ENCODE measurements around the gene HOXD12.
A peak's percentile ranks its signal among the peaks of the same experiment; 100 is the strongest.

Gene HOXD12

GRCh38 chr2:176080540-176081375 lies 18.8 kb upstream of the HOXD12 start:
- DNase-seq (ENCODE audit: low spot score): no peak

GRCh38 chr2:176081376-176081836 lies 18.2 kb upstream of the HOXD12 start:
- no peak for DNase-seq (ENCODE audit: low spot score)

GRCh38 chr2:176081837-176082524 lies 17.6 kb upstream of the HOXD12 start:
- DNase-seq (ENCODE audit: low spot score): no peak

- DNase-seq (ENCODE audit: low spot score): no peak
Observed at GRCh38 chr2:176082525-176082823, 17.1 kb upstream of the HOXD12 start.

- no peak for DNase-seq (ENCODE audit: low spot score)
Observed at GRCh38 chr2:176082824-176083751, 16.5 kb upstream of the HOXD12 start.

- no peak for DNase-seq (ENCODE audit: low spot score)
Observed at GRCh38 chr2:176083796-176084261, 15.8 kb upstream of the HOXD12 start, which contains the start of gene EVX2. TSS of gene EVX2 (minus strand) at chr2:176083962. CDS start at chr2:176083776, 186 bp downstream.

GRCh38 chr2:176084611-176085119 lies 14.9 kb upstream of the HOXD12 start:
- no peak for DNase-seq (ENCODE audit: low spot score)

GRCh38 chr2:176085120-176085788 lies 14.3 kb upstream of the HOXD12 start:
- DNase-seq (ENCODE audit: low spot score): no peak

- DNase-seq (ENCODE audit: low spot score): peak; percentile 40
Observed at GRCh38 chr2:176085861-176086771, 13.5 kb upstream of the HOXD12 start.

- DNase-seq (ENCODE audit: low spot score): no peak
Observed at GRCh38 chr2:176087330-176088047, 12.1 kb upstream of the HOXD12 start.

GRCh38 chr2:176088048-176088936 lies 11.3 kb upstream of the HOXD12 start:
- peak; percentile 72 for DNase-seq (ENCODE audit: low spot score)

- no peak for DNase-seq (ENCODE audit: low spot score)
Observed at GRCh38 chr2:176088937-176089842, 10.4 kb upstream of the HOXD12 start.

GRCh38 chr2:176089843-176090395 lies 9.7 kb upstream of the HOXD12 start:
- DNase-seq (ENCODE audit: low spot score): no peak

GRCh38 chr2:176090862-176091261 lies 8.7 kb upstream of the HOXD12 start:
- DNase-seq (ENCODE audit: low spot score): no peak

- DNase-seq (ENCODE audit: low spot score): no peak
Observed at GRCh38 chr2:176091329-176092258, 8.0 kb upstream of the HOXD12 start.
